NCI-H2227 (cell line): ENCODE measurements around the gene MEX3D.

Source experiments
- DNase-seq: peaks from one replicate; lab custom pipeline; 2025; ENCODE audit not compliant: unreplicated experiment; lab: John Stamatoyannopoulos, UW

MEX3D gene

GRCh38 chr19:1505991-1506881 is 61.9 kb downstream of the MEX3D start:
- DNase-seq = no peak

- no peak for DNase-seq
Measured at GRCh38 chr19:1505012-1505411, 63.1 kb downstream of the MEX3D start.
